Natural killer cell (primary cell): ENCODE data around the gene XXYLT1. TPM values are rescaled to one million over a fixed set of nuclear protein-coding genes. Genes with fewer than 3 reads are reported as not detected.
A peak's percentile ranks its signal among the peaks of the same experiment; 100 is the strongest.

Source experiments
- ATAC-seq, 3 donors: fragments of 150-1000 bp in 2 of 3; fragments of 200-7000 bp in 1 of 3; cut with Tn5 transposase; 1 replicate in 1 of 3; 2 replicates in 2 of 3; pipeline ENCODE4 v1.10.0; 2021; ENCODE audit warnings: mild to moderate bottlenecking in 2 of 3, moderate library complexity in 2 of 3
- DNase-seq, 2 donors: peaks; one replicate each; pipeline versions ENCODE4 v3.0.0 to v3.0.0-alpha.2; 2013 to 2021; ENCODE audit warnings: mixed read lengths in 1 of 2
- H3K27ac ChIP-seq: one replicate; pipeline ENCODE4 v1.5.1; 2013; ENCODE audit warnings: mild to moderate bottlenecking, low read length
- H3K27me3 ChIP-seq: one replicate; pipeline ENCODE4 v1.6.1; 2013; ENCODE audit warnings: low read length; ENCODE audit not compliant: control insufficient read depth, insufficient read depth
- H3K36me3 ChIP-seq: one replicate; pipeline ENCODE4 v1.6.1; 2013; ENCODE audit warnings: low read length; ENCODE audit not compliant: control insufficient read depth, insufficient read depth
- H3K4me1 ChIP-seq: one replicate; pipeline ENCODE4 v1.6.1; 2013; ENCODE audit warnings: low read length; ENCODE audit not compliant: control insufficient read depth, insufficient read depth
- H3K4me3 ChIP-seq: one replicate; pipeline ENCODE4 v1.5.1; 2013; ENCODE audit warnings: low read length
- H3K9me3 ChIP-seq: one replicate; pipeline ENCODE4 v1.6.1; 2013; ENCODE audit warnings: low read length; ENCODE audit not compliant: control insufficient read depth, insufficient read depth
- H3K27ac Mint-ChIP-seq, 2 donors: one replicate each; pipeline ENCODE4 v1.8.0; 2022; ENCODE audit warnings: mild to moderate bottlenecking in 2 of 2, mixed read lengths in 2 of 2, moderate library complexity in 1 of 2
- H3K27me3 Mint-ChIP-seq, 2 donors: one replicate each; pipeline ENCODE4 v1.8.0; 2022; ENCODE audit warnings: low read depth in 2 of 2, mixed read lengths in 2 of 2
- H3K36me3 Mint-ChIP-seq: one replicate; pipeline ENCODE4 v1.8.0; 2022; ENCODE audit warnings: mixed read lengths
- H3K4me1 Mint-ChIP-seq, 2 donors: one replicate each; pipeline ENCODE4 v1.8.0; 2022; ENCODE audit warnings: mixed read lengths in 2 of 2
- H3K4me3 Mint-ChIP-seq: one replicate; pipeline ENCODE4 v1.8.0; 2022; ENCODE audit warnings: mild to moderate bottlenecking, moderate library complexity, mixed read lengths
- H3K9me3 Mint-ChIP-seq, 2 donors: one replicate each; pipeline ENCODE4 v1.8.0; 2022; ENCODE audit warnings: mixed read lengths in 2 of 2
- WGBS: methylation state at CpG from one replicate; pipeline ENCODE4 v1.1.7; 2013; ENCODE audit warnings: missing lambda C conversion rate; ENCODE audit not compliant: insufficient coverage; 5-methylcytosine and 5-hydroxymethylcytosine counted together
- intact Hi-C: fragments of 100-400 bp; cut with micrococcal nuclease; formaldehyde crosslinking; loops from one replicate; pipeline ENCODE4 v1.14.2; 2022
- total RNA-seq, 4 donors: library from RNA; stranded (reverse); fragments of 120-200 nt in 1 of 4; gene quantifications; one replicate each; pipeline versions ENCODE4 v1.2.3 to v1.2.4, GENCODE V29; 2013 to 2022
- TF ChIP-seq, protein P1 (sequence below): fragments of 200-600 bp; IDR thresholded peaks from one replicate; pipeline ENCODE4 v1.8.0; 2022; ENCODE audit warnings: antibody characterized with exemption

The XXYLT1 gene
- total RNA-seq, 3 donors from 2014 or later (not counting 1 experiment from before 2014, with no cell fraction given), result 8.7 to 13.6 (median 10.2) TPM

DNA sequence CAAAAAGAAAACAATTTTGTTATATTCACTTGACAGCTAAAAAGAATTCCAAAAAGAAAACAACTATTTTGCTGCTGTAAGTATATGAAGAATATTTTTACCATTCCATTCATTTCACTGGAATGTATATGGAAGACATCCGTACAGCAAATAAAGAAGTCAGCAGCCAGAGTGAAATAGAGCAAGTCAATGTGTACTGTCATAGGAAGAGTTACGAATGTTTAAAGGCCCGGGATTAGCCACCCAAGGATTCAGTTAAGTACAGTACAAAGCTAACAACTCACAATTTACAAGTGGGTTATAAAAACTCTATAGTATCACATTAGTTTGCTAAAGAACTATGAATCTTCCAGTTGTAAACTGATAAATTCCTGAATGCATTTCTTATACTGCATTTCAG, 14.4 kb upstream of the XXYLT1 start:
- ATAC-seq (no peak), DNase-seq (no peak)
- intact Hi-C loops, result no loop called here
- no peaks in the 10 kb centered on the region for H3K27me3 ChIP-seq
- no peaks in the 10 kb centered on the region for H3K4me1 ChIP-seq
- TF ChIP-seq, protein P1, sequence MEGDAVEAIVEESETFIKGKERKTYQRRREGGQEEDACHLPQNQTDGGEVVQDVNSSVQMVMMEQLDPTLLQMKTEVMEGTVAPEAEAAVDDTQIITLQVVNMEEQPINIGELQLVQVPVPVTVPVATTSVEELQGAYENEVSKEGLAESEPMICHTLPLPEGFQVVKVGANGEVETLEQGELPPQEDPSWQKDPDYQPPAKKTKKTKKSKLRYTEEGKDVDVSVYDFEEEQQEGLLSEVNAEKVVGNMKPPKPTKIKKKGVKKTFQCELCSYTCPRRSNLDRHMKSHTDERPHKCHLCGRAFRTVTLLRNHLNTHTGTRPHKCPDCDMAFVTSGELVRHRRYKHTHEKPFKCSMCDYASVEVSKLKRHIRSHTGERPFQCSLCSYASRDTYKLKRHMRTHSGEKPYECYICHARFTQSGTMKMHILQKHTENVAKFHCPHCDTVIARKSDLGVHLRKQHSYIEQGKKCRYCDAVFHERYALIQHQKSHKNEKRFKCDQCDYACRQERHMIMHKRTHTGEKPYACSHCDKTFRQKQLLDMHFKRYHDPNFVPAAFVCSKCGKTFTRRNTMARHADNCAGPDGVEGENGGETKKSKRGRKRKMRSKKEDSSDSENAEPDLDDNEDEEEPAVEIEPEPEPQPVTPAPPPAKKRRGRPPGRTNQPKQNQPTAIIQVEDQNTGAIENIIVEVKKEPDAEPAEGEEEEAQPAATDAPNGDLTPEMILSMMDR, result no peak
- no peak overlapping the region for H3K27ac Mint-ChIP-seq
- 100% methylated on average over 2 of the region's 3 CpGs for WGBS
- H3K36me3 Mint-ChIP-seq, result peaks cover 6% of the 10 kb centered on the region
- no peak overlapping the region for H3K4me3 Mint-ChIP-seq
- no peaks in the 10 kb centered on the region for H3K4me1 Mint-ChIP-seq
- H3K27me3 Mint-ChIP-seq, result no peaks in the 10 kb centered on the region
- H3K4me3 ChIP-seq, result no peak overlapping the region
- H3K9me3 Mint-ChIP-seq, result no peaks in the 10 kb centered on the region
- no peaks in the 10 kb centered on the region for H3K9me3 ChIP-seq
- no peak overlapping the region for H3K27ac ChIP-seq
- peaks cover 69% of the 10 kb centered on the region for H3K36me3 ChIP-seq

DNA sequence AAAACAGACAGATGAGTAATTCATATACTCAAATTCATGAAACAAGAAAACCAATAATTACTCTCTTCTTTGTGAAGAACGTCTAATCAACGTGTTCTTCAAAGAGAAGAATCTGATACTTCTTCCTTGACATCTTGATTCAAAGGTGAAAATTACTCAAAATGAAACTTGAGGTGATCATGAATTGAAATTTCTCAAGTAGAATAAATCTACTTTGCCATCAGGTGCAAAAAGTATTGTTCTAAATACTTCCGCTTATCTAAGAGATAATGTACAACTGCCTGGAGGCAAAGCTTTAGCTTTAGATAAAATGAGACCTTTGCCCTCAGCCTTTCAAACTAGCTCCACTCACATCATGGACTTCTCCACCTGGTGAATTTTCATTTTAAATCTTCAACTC, 13.9 kb upstream of the XXYLT1 start:
- no peaks in the 10 kb centered on the region for H3K9me3 Mint-ChIP-seq
- Histone ChIP-seq H3K27me3 (no peaks in the 10 kb centered on the region), H3K27ac (no peak overlapping the region), H3K36me3 (peaks cover 64% of the 10 kb centered on the region), H3K9me3 (no peaks in the 10 kb centered on the region), H3K4me3 (no peak overlapping the region), H3K4me1 (no peaks in the 10 kb centered on the region)
- H3K27me3 Mint-ChIP-seq, result no peaks in the 10 kb centered on the region
- ATAC-seq (no peak), DNase-seq (no peak)
- H3K27ac Mint-ChIP-seq, result no peak overlapping the region
- TF ChIP-seq, protein P1, result no peak
- intact Hi-C loops, result no loop called here
- H3K4me1 Mint-ChIP-seq, result no peaks in the 10 kb centered on the region
- peaks cover 6% of the 10 kb centered on the region for H3K36me3 Mint-ChIP-seq
- WGBS, result 100% methylated on average over 1 of the region's 3 CpGs
- no peak overlapping the region for H3K4me3 Mint-ChIP-seq

DNA sequence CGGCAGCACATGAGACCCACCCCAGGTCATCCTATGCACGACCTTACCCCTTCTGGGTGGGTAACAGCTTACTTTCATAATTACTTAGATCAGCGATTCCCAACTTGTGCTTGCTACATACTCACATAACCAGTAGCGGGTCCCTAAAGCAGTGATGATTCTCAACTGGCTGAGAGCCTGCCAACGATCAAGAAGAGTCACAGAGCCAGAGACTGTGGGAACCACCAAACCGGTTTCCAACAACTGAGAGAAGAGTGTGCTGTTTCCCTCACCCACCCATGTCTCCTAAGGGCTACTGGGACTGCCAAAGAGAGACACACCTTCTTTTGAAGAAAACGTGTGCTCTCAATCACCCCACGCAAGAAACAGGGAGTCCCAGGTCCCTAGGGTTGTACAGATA, 12.0 kb upstream of the XXYLT1 start:
- Histone ChIP-seq H3K27ac (no peak overlapping the region), H3K36me3 (peaks cover 62% of the 10 kb centered on the region), H3K9me3 (no peaks in the 10 kb centered on the region), H3K4me3 (no peak overlapping the region), H3K27me3 (no peaks in the 10 kb centered on the region), H3K4me1 (no peaks in the 10 kb centered on the region)
- Mint-ChIP-seq H3K27ac (peak overlapping the region in 1 of 2 donors; percentile 7), H3K36me3 (peaks cover under 1% of the 10 kb centered on the region), H3K27me3 (no peaks in the 10 kb centered on the region), H3K4me3 (no peak overlapping the region), H3K9me3 (no peaks in the 10 kb centered on the region), H3K4me1 (no peaks in the 10 kb centered on the region)
- intact Hi-C loops, result no loop called here
- 86% methylated on average over 8 of the region's 8 CpGs for WGBS
- DNase-seq (no peak), ATAC-seq (no peak)
- TF ChIP-seq, protein P1, result no peak

DNA sequence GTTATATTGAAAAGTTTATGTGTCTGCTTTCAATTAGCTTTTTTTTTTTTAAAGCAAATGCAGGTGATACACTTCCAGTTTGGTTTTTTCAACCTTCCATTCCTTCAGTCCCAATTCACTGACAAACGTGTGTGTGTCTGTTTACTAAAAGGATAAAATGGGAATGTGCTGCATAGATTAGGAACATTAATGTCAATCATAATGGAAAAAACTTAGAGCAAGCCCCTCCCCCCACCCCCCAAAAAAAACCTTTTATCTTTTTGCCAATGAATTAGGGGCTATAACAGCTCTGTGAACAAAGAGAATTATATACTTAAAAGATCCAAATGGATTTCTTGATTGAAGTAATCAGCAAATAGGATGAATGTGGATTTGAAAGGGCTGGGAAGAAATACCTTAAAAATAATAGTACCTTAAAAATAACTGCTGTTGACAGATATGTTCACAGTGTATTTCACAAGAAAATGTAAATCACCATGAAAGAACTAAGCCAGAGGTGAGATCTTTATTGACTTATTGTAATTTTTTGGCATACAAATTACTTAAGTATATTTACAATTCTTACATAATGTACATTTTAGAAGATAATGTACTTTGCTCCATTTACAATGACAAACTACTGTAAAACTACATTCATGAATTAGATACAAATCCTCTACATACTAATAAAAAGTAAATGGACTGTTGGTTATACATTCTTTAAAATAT, 3.5 kb upstream of the XXYLT1 start:
- Histone ChIP-seq H3K4me3 (no peak overlapping the region), H3K36me3 (peaks cover 27% of the 10 kb centered on the region), H3K27ac (no peak overlapping the region), H3K9me3 (no peaks in the 10 kb centered on the region), H3K27me3 (no peaks in the 10 kb centered on the region), H3K4me1 (peaks cover 14% of the 10 kb centered on the region)
- H3K36me3 Mint-ChIP-seq, result no peaks in the 10 kb centered on the region
- ATAC-seq (no peak), DNase-seq (no peak)
- no peaks in the 10 kb centered on the region for H3K27me3 Mint-ChIP-seq
- no peak overlapping the region for H3K4me3 Mint-ChIP-seq
- peaks cover 16 to 17% of the 10 kb centered on the region in 2 donors for H3K4me1 Mint-ChIP-seq
- intact Hi-C loops, result no loop called here
- no CpG with 5 or more reads among the region's 1 CpG for WGBS
- H3K9me3 Mint-ChIP-seq, result no peaks in the 10 kb centered on the region
- TF ChIP-seq, protein P1, result no peak
- no peak overlapping the region for H3K27ac Mint-ChIP-seq
